Measurements from ENCODE around the gene COX4I1.

The COX4I1 gene

DNA sequence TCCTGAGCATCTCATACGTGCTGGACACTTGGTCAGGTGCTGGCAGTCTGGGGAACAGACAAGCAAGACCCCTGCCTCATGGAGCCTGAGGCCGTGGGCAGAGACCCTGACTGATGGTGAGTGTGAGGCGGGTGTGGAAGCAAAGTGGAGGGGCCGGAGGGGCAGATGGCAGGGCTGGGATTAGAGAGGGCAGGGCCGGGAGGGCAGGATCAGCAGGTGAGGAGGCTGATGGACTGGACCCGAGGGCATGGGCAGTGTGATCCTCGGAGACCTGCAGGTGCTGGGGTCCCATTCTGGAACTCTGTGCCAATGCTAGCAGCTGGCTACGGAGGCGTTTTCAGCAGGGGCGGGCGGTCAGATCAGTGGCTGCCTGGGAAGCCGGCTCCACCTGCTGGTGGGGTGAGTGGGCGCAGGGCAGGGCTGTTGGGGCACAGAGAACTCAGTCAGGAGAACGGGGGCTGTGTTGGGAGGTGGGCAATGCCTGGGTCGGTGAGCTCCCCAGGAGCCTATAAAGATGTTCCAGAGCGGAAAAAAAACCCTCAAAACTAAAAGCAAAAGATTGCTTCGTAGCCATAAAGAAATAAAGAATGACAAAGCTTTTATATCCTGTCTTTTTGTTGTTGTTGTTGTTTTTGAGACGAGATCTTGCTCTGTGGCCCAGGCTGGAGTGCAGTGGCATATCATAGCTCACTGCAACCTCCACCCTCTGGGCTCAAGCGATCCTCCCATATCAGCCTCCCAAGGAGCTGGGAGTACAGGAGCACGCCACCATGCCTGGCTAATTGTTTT is 39.7 kb upstream of the COX4I1 start (continued):
- peak; percentile 27; the same call in 1 of the 2 replicates for TF ChIP-seq ZNF654 (tag by site-specific recombination; IDR thresholded peaks at IDR 0.05; ENCODE audit: low read depth)
- TF ChIP-seq WT1 (tag by site-specific recombination; IDR thresholded peaks at IDR 0.05): no peak
- no peak for TF ChIP-seq ZNF677 (tag by site-specific recombination; IDR thresholded peaks at IDR 0.05)
- TF ChIP-seq, protein P1, sequence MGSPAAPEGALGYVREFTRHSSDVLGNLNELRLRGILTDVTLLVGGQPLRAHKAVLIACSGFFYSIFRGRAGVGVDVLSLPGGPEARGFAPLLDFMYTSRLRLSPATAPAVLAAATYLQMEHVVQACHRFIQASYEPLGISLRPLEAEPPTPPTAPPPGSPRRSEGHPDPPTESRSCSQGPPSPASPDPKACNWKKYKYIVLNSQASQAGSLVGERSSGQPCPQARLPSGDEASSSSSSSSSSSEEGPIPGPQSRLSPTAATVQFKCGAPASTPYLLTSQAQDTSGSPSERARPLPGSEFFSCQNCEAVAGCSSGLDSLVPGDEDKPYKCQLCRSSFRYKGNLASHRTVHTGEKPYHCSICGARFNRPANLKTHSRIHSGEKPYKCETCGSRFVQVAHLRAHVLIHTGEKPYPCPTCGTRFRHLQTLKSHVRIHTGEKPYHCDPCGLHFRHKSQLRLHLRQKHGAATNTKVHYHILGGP (tag by site-specific recombination; IDR thresholded peaks at IDR 0.05): no peak
- TF ChIP-seq MZF1 (tag by site-specific recombination; IDR thresholded peaks at IDR 0.05; ENCODE audit: borderline replicate concordance): no peak
- TF ChIP-seq KLF10 (tag by site-specific recombination; IDR thresholded peaks at IDR 0.05): no peak
- no peak for TF ChIP-seq ZNF324 (tag by site-specific recombination; IDR thresholded peaks at IDR 0.05)
- TF ChIP-seq, protein P2, sequence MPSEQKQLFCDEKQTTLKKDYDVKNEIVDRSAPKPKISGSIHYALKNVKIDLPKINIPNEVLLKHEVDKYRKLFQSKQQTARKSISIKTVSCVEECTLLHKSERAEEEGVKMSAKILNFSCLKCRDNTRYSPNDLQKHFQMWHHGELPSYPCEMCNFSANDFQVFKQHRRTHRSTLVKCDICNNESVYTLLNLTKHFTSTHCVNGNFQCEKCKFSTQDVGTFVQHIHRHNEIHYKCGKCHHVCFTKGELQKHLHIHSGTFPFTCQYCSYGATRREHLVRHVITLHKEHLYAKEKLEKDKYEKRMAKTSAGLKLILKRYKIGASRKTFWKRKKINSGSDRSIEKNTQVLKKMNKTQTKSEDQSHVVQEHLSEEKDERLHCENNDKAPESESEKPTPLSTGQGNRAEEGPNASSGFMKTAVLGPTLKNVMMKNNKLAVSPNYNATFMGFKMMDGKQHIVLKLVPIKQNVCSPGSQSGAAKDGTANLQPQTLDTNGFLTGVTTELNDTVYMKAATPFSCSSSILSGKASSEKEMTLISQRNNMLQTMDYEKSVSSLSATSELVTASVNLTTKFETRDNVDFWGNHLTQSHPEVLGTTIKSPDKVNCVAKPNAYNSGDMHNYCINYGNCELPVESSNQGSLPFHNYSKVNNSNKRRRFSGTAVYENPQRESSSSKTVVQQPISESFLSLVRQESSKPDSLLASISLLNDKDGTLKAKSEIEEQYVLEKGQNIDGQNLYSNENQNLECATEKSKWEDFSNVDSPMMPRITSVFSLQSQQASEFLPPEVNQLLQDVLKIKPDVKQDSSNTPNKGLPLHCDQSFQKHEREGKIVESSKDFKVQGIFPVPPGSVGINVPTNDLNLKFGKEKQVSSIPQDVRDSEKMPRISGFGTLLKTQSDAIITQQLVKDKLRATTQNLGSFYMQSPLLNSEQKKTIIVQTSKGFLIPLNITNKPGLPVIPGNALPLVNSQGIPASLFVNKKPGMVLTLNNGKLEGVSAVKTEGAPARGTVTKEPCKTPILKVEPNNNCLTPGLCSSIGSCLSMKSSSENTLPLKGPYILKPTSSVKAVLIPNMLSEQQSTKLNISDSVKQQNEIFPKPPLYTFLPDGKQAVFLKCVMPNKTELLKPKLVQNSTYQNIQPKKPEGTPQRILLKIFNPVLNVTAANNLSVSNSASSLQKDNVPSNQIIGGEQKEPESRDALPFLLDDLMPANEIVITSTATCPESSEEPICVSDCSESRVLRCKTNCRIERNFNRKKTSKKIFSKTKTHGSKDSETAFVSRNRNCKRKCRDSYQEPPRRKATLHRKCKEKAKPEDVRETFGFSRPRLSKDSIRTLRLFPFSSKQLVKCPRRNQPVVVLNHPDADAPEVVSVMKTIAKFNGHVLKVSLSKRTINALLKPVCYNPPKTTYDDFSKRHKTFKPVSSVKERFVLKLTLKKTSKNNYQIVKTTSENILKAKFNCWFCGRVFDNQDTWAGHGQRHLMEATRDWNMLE (tag by site-specific recombination; conservative IDR thresholded peaks at IDR 0.05; ENCODE audit: low read depth): no peak
- TF ChIP-seq OSR2 (tag by site-specific recombination; IDR thresholded peaks at IDR 0.05): no peak
- TF ChIP-seq ZNF335 (tag by site-specific recombination; conservative IDR thresholded peaks at IDR 0.05): no peak
- no peak for TF ChIP-seq ZNF664 (tag by site-specific recombination; IDR thresholded peaks at IDR 0.05)
- TF ChIP-seq, protein P3, sequence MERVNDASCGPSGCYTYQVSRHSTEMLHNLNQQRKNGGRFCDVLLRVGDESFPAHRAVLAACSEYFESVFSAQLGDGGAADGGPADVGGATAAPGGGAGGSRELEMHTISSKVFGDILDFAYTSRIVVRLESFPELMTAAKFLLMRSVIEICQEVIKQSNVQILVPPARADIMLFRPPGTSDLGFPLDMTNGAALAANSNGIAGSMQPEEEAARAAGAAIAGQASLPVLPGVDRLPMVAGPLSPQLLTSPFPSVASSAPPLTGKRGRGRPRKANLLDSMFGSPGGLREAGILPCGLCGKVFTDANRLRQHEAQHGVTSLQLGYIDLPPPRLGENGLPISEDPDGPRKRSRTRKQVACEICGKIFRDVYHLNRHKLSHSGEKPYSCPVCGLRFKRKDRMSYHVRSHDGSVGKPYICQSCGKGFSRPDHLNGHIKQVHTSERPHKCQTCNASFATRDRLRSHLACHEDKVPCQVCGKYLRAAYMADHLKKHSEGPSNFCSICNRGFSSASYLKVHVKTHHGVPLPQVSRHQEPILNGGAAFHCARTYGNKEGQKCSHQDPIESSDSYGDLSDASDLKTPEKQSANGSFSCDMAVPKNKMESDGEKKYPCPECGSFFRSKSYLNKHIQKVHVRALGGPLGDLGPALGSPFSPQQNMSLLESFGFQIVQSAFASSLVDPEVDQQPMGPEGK (tag by site-specific recombination; IDR thresholded peaks at IDR 0.05): 0 out of 2 replicates have a peak, but pooled peaks have one; percentile 34

DNA sequence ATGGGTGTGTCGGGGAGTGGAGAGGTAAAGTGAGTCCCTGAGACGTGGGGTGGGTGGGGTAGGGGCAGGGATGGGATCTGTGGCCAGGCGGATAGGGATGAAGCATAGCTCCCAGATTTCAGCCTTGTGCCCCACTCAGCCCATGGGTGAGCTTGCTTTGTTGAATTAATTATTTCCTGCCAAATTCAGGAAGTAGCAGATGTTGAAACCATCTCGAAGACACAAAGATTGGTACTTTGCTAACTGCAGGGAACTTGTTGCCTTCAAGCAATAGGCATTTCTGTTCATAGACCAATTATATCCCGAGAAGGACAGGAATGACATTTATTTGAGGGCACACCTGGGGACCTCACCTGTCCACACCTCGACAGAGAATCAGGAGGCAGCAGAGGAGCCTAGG is 37.6 kb upstream of the COX4I1 start:
- TF ChIP-seq ZBTB48 (tag by site-specific recombination; IDR thresholded peaks at IDR 0.05): no peak
- no peak for TF ChIP-seq ZBTB17 (tag by site-specific recombination; IDR thresholded peaks at IDR 0.05)
- no peak for TF ChIP-seq ZNF433 (tag by site-specific recombination; IDR thresholded peaks at IDR 0.05; ENCODE audit: low read depth)
- TF ChIP-seq ZNF785 (tag by site-specific recombination; IDR thresholded peaks at IDR 0.05): no peak
- TF ChIP-seq, protein P4, sequence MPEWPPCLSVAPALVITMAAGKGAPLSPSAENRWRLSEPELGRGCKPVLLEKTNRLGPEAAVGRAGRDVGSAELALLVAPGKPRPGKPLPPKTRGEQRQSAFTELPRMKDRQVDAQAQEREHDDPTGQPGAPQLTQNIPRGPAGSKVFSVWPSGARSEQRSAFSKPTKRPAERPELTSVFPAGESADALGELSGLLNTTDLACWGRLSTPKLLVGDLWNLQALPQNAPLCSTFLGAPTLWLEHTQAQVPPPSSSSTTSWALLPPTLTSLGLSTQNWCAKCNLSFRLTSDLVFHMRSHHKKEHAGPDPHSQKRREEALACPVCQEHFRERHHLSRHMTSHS (tag by site-specific recombination; IDR thresholded peaks at IDR 0.05): no peak
- TF ChIP-seq, protein P5, sequence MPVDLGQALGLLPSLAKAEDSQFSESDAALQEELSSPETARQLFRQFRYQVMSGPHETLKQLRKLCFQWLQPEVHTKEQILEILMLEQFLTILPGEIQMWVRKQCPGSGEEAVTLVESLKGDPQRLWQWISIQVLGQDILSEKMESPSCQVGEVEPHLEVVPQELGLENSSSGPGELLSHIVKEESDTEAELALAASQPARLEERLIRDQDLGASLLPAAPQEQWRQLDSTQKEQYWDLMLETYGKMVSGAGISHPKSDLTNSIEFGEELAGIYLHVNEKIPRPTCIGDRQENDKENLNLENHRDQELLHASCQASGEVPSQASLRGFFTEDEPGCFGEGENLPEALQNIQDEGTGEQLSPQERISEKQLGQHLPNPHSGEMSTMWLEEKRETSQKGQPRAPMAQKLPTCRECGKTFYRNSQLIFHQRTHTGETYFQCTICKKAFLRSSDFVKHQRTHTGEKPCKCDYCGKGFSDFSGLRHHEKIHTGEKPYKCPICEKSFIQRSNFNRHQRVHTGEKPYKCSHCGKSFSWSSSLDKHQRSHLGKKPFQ (tag by site-specific recombination; IDR thresholded peaks at IDR 0.05): no peak
- TF ChIP-seq ZNF791 (tag by site-specific recombination; IDR thresholded peaks at IDR 0.05): no peak
- no peak for TF ChIP-seq ZNF133 (tag by site-specific recombination; IDR thresholded peaks at IDR 0.05)
- no peak for TF ChIP-seq ZXDB (tag by site-specific recombination; IDR thresholded peaks at IDR 0.05)
- H3K27ac ChIP-seq (ENCODE audit: extremely low read depth, low read depth, low read length): no peak overlapping the region
- H3K9me3 ChIP-seq (ENCODE audit: control insufficient read depth, insufficient read depth, low read depth, low read length): no peaks in the 10 kb centered on the region
- ChIA-PET POLR2A (no interaction called here), CTCF (interaction anchor here (0.6 kb wide), 1 partner anchor 102 kb away, joined by 3 read pairs; no protein-coding TSS in a partner anchor)
- H3K4me3 ChIP-seq (ENCODE audit: low read depth, low read length): no peak overlapping the region
- no peaks in the 10 kb centered on the region for H3K4me1 ChIP-seq (ENCODE audit: control insufficient read depth, insufficient read depth, low read length)
- no peaks in the 10 kb centered on the region for H3K36me3 ChIP-seq (ENCODE audit: control insufficient read depth in 2 of 2, insufficient read depth in 1 of 2, low read length in 2 of 2)
